NCI-H1694 (cell line): ENCODE results near the gene UBAC2.
"Not testable (repeated sequence)": the region's sequence is repeated elsewhere in the genome, so short reads cannot be mapped to it uniquely, and the experiment has no call there.

ENCODE experiments used
- DNase-seq: peaks from one replicate; lab custom pipeline; 2025; lab: John Stamatoyannopoulos, UW

The UBAC2 gene

GRCh38 chr13:99185606-99186005, 15.0 kb upstream of the UBAC2 start:
- no peak for DNase-seq

- DNase-seq: no peak
Measured at GRCh38 chr13:99190147-99190985, 10.3 kb upstream of the UBAC2 start.

- DNase-seq: no peak
Measured at GRCh38 chr13:99191336-99191899, 9.2 kb upstream of the UBAC2 start.

- no peak for DNase-seq
Measured at GRCh38 chr13:99191900-99192399, 8.7 kb upstream of the UBAC2 start.

GRCh38 chr13:99192480-99192879, 8.2 kb upstream of the UBAC2 start:
- DNase-seq: no peak

GRCh38 chr13:99193152-99193551, 7.5 kb upstream of the UBAC2 start:
- no peak for DNase-seq

GRCh38 chr13:99196466-99197116, 4.1 kb upstream of the UBAC2 start:
- no peak for DNase-seq

- no peak for DNase-seq
Measured at GRCh38 chr13:99197117-99197651, 3.5 kb upstream of the UBAC2 start.

- DNase-seq: no peak
Measured at GRCh38 chr13:99199541-99200431, 868 bp upstream of the UBAC2 start.

GRCh38 chr13:99203601-99204579, 3.2 kb downstream of the UBAC2 start:
- DNase-seq: no peak

- no peak for DNase-seq
Measured at GRCh38 chr13:99205621-99206220, 5.1 kb downstream of the UBAC2 start.

GRCh38 chr13:99206226-99206625, 5.6 kb downstream of the UBAC2 start:
- DNase-seq: no peak

GRCh38 chr13:99206873-99207272, 6.2 kb downstream of the UBAC2 start:
- no peak for DNase-seq

- DNase-seq: no peak
Measured at GRCh38 chr13:99207511-99207910, 6.9 kb downstream of the UBAC2 start.

GRCh38 chr13:99208185-99208584, 7.5 kb downstream of the UBAC2 start:
- DNase-seq: no peak

- DNase-seq: no peak
Measured at GRCh38 chr13:99208845-99209527, 8.3 kb downstream of the UBAC2 start.

GRCh38 chr13:99210627-99211026, 10.0 kb downstream of the UBAC2 start:
- DNase-seq: not testable (repeated sequence)

GRCh38 chr13:99211421-99212035, 10.9 kb downstream of the UBAC2 start:
- no peak for DNase-seq

- no peak for DNase-seq
Measured at GRCh38 chr13:99214232-99214631, 13.6 kb downstream of the UBAC2 start.
